NB4 (cell line): Measurements from ENCODE around the gene LDLRAD4.

Experiments
- DNase-seq: peaks from one replicate; pipeline ENCODE4 v3.0.0; 2010; ENCODE audit warnings: low read depth
- H3K4me3 ChIP-seq: one replicate; pipeline ENCODE4 v1.5.1; 2011; ENCODE audit warnings: mild to moderate bottlenecking, low read depth, low read length, moderate library complexity
- MYC ChIP-seq: IDR thresholded peaks from 2 replicates; pipeline ENCODE4 v1.6.1; 2011; ENCODE audit warnings: low read depth, low read length
- POLR2A ChIP-seq: IDR thresholded peaks from 2 replicates; pipeline ENCODE4 v1.6.1; 2011; ENCODE audit warnings: mild to moderate bottlenecking; ENCODE audit not compliant: insufficient read length; ENCODE audit errors: extremely low read depth
- TF ChIP-seq, protein P1 (sequence below): IDR thresholded peaks from 2 replicates; pipeline ENCODE4 v1.6.1; 2011; ENCODE audit warnings: low read depth, low read length
- TF ChIP-seq, protein P2 (sequence below): IDR thresholded peaks from one replicate; pipeline ENCODE4 v1.5.1; 2012; ENCODE audit warnings: low read depth, low read length

The LDLRAD4 gene

GRCh38 chr18:13379062-13379865, 160.7 kb downstream of the LDLRAD4 start:
- no peak for TF ChIP-seq POLR2A
- TF ChIP-seq, protein P1, sequence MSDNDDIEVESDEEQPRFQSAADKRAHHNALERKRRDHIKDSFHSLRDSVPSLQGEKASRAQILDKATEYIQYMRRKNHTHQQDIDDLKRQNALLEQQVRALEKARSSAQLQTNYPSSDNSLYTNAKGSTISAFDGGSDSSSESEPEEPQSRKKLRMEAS: no peak
- no peak for TF ChIP-seq MYC
- TF ChIP-seq, protein P2, sequence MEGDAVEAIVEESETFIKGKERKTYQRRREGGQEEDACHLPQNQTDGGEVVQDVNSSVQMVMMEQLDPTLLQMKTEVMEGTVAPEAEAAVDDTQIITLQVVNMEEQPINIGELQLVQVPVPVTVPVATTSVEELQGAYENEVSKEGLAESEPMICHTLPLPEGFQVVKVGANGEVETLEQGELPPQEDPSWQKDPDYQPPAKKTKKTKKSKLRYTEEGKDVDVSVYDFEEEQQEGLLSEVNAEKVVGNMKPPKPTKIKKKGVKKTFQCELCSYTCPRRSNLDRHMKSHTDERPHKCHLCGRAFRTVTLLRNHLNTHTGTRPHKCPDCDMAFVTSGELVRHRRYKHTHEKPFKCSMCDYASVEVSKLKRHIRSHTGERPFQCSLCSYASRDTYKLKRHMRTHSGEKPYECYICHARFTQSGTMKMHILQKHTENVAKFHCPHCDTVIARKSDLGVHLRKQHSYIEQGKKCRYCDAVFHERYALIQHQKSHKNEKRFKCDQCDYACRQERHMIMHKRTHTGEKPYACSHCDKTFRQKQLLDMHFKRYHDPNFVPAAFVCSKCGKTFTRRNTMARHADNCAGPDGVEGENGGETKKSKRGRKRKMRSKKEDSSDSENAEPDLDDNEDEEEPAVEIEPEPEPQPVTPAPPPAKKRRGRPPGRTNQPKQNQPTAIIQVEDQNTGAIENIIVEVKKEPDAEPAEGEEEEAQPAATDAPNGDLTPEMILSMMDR: no peak
- no peak overlapping the region for H3K4me3 ChIP-seq
- DNase-seq: no peak

GRCh38 chr18:13379930-13380690, 161.6 kb downstream of the LDLRAD4 start:
- no peak for TF ChIP-seq POLR2A
- no peak for TF ChIP-seq MYC
- TF ChIP-seq, protein P2: no peak
- TF ChIP-seq, protein P1: no peak
- DNase-seq: no peak
- H3K4me3 ChIP-seq: no peak overlapping the region

GRCh38 chr18:13380691-13381070, 162.1 kb downstream of the LDLRAD4 start:
- no peak overlapping the region for H3K4me3 ChIP-seq
- TF ChIP-seq POLR2A (no peak), MYC (no peak)
- TF ChIP-seq, protein P2: no peak
- TF ChIP-seq, protein P1: no peak
- DNase-seq: no peak

DNA sequence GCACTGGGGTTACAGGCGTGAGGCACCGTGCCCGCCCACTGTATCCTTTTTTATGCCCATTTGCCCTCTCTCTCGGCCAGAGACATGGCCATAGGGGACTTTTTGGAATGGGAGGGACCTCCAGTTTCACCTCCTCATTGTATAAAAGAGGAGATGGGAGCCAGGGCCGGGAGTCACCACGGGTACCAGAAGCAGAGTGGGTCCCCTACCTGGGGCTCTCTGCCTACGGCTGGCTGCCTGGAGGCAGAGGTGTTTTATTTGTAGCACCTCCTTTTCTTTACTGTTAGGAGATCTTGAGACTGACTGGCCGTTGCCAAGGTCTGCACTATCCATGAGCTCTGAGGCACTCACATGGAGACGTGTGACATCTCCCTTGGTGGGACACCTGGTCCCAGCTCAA, 162.8 kb downstream of the LDLRAD4 start:
- TF ChIP-seq, protein P2: no peak
- TF ChIP-seq MYC (no peak), POLR2A (no peak)
- TF ChIP-seq, protein P1: no peak
- H3K4me3 ChIP-seq: no peak overlapping the region

GRCh38 chr18:13381944-13382365, 163.4 kb downstream of the LDLRAD4 start:
- TF ChIP-seq MYC (no peak), POLR2A (no peak)
- TF ChIP-seq, protein P2: no peak
- TF ChIP-seq, protein P1: no peak
- no peak for DNase-seq
- H3K4me3 ChIP-seq: no peak overlapping the region

More for the DNA sequence above, 162.8 kb downstream of the LDLRAD4 start:
- DNase-seq: no peak
